Mucosa of stomach (tissue), 1 donor: ENCODE data around the gene CDK4.
"Not testable (repeated sequence)": the region's sequence is repeated elsewhere in the genome, so short reads cannot be mapped to it uniquely, and the experiment has no call there.

Experiments used
- H3K27me3 ChIP-seq: one replicate; pipeline ENCODE4 v1.7.0; 2013; ENCODE audit warnings: mild to moderate bottlenecking, low read length; ENCODE audit not compliant: control insufficient read depth, insufficient read depth
- H3K36me3 ChIP-seq: one replicate; pipeline ENCODE4 v1.7.0; 2013; ENCODE audit warnings: low read length; ENCODE audit not compliant: control insufficient read depth, insufficient read depth
- H3K4me1 ChIP-seq: one replicate; pipeline ENCODE4 v1.7.0; 2013; ENCODE audit warnings: mild to moderate bottlenecking, low read length; ENCODE audit not compliant: control insufficient read depth, insufficient read depth
- H3K4me3 ChIP-seq: one replicate; pipeline ENCODE4 v1.7.0; 2013; ENCODE audit warnings: low read length
- H3K9ac ChIP-seq: one replicate; pipeline ENCODE4 v1.7.0; 2013; ENCODE audit warnings: mild to moderate bottlenecking, low read length, moderate library complexity
- H3K9me3 ChIP-seq: one replicate; pipeline ENCODE4 v1.7.0; 2013; ENCODE audit warnings: mild to moderate bottlenecking, low read length, moderate library complexity; ENCODE audit not compliant: control insufficient read depth
- donor health status: Pancreatic carcinoma.

Gene CDK4

DNA sequence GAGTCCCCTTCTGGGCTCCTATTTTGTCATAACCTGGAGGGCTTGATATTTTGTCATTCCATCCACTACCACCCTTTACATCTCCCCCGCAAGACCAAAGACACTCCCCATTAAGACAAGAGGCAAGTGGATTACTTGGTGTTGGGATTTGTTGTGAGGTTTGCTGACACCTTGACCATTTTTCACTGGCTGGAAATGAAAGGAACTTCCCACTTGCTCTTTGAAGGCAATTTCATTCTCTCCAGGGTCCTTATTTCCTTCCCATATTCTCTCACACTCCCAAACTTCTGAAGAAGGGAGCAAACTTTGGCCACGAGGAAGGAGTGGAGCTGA is 28.5 kb downstream of the CDK4 start:
- peaks cover 12% of the 10 kb centered on the region for H3K36me3 ChIP-seq
- H3K9me3 ChIP-seq = no peaks in the 10 kb centered on the region
- H3K4me3 ChIP-seq = no peak overlapping the region
- H3K9ac ChIP-seq = no peak overlapping the region
- peaks cover 13% of the 10 kb centered on the region for H3K4me1 ChIP-seq
- peaks cover 25% of the 10 kb centered on the region for H3K27me3 ChIP-seq

GRCh38 chr12:57722716-57723629 is 29.1 kb downstream of the CDK4 start:
- no peaks in the 10 kb centered on the region for H3K9me3 ChIP-seq
- peaks cover 12% of the 10 kb centered on the region for H3K36me3 ChIP-seq
- peaks cover 21% of the 10 kb centered on the region for H3K27me3 ChIP-seq
- H3K9ac ChIP-seq = no peak overlapping the region
- H3K4me3 ChIP-seq = no peak overlapping the region
- peaks cover 13% of the 10 kb centered on the region for H3K4me1 ChIP-seq

DNA sequence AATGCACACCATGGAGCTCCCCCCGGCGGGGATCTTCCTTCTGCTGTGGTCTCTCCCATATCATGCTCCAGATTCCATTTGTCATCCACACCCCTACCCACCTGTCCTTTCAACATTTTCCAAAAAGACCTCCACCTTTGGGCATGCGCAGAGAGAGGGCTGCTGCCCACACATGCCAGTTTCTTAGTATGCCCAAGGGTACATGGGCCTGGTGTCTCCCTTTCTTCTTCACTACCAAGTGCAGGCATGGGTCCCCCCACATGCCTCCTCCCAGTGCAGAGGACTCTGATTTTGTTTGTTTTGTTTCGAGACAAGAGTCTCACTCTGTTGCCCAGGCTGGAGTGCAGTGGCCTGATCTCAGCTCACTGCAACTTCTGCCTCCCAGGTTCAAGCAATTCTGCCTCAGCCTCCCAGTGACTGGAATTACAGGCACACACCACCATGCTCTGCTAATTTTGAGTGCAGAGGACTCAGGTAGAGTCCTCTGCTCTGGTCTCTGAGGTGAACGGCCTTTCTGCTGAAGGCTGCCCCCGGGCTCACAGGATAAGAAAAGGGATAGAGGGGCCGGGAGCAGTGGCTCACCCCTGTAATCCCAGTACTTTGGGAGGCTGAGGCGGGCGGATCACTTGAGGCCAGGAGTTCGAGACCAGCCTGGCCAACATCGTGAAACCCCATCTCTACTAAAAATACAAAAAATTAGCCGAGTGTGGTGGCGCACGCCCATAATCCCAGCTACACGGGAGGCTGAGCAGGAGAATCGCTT is 30.1 kb downstream of the CDK4 start:
- Histone ChIP-seq H3K27me3 (peaks cover 11% of the 10 kb centered on the region), H3K4me1 (peaks cover 10% of the 10 kb centered on the region), H3K36me3 (peaks cover 14% of the 10 kb centered on the region)
- H3K9me3 ChIP-seq, H3K4me3 ChIP-seq, H3K9ac ChIP-seq: not testable (repeated sequence)

DNA sequence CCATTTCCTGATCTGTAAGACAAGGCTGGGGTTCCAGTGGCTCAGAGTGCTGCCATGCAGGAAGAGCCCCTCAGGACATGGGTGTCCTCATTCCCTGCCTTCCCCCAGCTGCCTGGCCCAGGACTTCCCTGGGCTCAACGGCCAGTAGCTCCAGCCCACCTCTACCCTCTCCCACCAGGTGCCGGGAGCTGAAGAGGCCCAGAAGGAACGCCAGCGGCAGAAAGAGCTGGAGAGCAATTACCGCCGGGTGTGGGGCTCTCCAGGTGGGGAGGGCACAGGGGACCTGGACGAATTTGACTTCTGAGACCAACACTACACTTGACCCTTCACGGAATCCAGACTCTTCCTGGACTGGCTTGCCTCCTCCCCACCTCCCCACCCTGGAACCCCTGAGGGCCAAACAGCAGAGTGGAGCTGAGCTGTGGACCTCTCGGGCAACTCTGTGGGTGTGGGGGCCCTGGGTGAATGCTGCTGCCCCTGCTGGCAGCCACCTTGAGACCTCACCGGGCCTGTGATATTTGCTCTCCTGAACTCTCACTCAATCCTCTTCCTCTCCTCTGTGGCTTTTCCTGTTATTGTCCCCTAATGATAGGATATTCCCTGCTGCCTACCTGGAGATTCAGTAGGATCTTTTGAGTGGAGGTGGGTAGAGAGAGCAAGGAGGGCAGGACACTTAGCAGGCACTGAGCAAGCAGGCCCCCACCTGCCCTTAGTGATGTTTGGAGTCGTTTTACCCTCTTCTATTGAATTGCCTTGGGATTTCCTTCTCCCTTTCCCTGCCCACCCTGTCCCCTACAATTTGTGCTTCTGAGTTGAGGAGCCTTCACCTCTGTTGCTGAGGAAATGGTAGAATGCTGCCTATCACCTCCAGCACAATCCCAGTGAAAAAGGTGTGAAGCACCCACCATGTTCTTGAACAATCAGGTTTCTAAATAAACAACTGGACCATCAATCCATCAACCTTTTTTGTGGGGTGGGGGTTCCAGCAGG is 31.2 kb downstream of the CDK4 start:
- no peak overlapping the region for H3K9ac ChIP-seq
- H3K4me3 ChIP-seq = no peak overlapping the region
- peaks cover 3% of the 10 kb centered on the region for H3K4me1 ChIP-seq
- peaks cover 21% of the 10 kb centered on the region for H3K36me3 ChIP-seq
- no peaks in the 10 kb centered on the region for H3K9me3 ChIP-seq
- peaks cover 6% of the 10 kb centered on the region for H3K27me3 ChIP-seq

GRCh38 chr12:57719777-57720605 is 32.1 kb downstream of the CDK4 start:
- Histone ChIP-seq H3K9me3 (no peaks in the 10 kb centered on the region), H3K36me3 (peaks cover 21% of the 10 kb centered on the region), H3K9ac (no peak overlapping the region), H3K27me3 (peaks cover 4% of the 10 kb centered on the region), H3K4me1 (no peaks in the 10 kb centered on the region), H3K4me3 (no peak overlapping the region)

- Histone ChIP-seq H3K9me3 (no peaks in the 10 kb centered on the region), H3K9ac (no peak overlapping the region), H3K4me1 (no peaks in the 10 kb centered on the region), H3K4me3 (no peak overlapping the region), H3K36me3 (peaks cover 21% of the 10 kb centered on the region), H3K27me3 (no peaks in the 10 kb centered on the region)
Observed at GRCh38 chr12:57718641-57719528, 33.2 kb downstream of the CDK4 start.

DNA sequence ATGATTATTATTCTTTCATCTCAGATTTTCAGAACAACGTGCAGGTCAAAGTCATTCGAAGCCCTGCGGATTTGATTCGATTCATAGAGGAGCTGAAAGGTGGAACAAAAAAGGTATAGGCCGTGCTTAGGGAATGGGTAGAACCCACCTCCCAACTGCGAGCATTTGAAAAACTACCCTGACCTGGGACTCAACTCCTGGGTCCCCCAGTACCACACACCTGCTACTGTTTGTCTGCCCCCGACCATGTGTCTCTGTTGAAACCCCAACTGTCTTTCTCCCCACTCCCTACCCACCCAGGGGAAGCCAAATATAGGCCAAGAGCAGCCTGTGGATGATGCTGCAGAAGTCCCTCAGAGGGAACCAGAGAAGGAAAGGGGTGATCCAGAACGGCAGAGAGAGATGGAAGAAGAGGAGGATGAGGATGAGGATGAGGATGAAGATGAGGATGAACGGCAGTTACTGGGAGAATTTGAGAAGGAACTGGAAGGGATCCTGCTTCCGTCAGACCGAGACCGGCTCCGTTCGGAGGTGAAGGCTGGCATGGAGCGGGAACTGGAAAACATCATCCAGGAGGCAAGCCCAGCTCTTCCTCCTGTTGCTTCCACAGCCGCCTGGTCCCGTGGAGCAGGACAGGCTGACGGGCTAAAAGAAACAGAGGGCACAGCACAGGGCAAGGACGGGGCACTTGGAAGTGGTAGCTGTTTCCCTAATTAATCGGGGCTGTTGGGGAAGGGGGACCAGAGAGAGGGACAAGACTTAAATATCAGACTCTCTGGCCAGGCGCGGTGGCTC is 34.1 kb downstream of the CDK4 start:
- Histone ChIP-seq H3K9ac (no peak overlapping the region), H3K36me3 (peaks cover 21% of the 10 kb centered on the region)

GRCh38 chr12:57717131-57717530 is 35.0 kb downstream of the CDK4 start:
- no peak overlapping the region for H3K9ac ChIP-seq
- H3K4me3 ChIP-seq = no peak overlapping the region
- H3K4me1 ChIP-seq = no peaks in the 10 kb centered on the region
- H3K9me3 ChIP-seq = no peaks in the 10 kb centered on the region
- H3K27me3 ChIP-seq = no peaks in the 10 kb centered on the region
- peaks cover 21% of the 10 kb centered on the region for H3K36me3 ChIP-seq

More for the DNA sequence above, 34.1 kb downstream of the CDK4 start:
- Histone ChIP-seq H3K4me1 (no peaks in the 10 kb centered on the region), H3K4me3 (no peak overlapping the region), H3K27me3 (no peaks in the 10 kb centered on the region), H3K9me3 (no peaks in the 10 kb centered on the region)

DNA sequence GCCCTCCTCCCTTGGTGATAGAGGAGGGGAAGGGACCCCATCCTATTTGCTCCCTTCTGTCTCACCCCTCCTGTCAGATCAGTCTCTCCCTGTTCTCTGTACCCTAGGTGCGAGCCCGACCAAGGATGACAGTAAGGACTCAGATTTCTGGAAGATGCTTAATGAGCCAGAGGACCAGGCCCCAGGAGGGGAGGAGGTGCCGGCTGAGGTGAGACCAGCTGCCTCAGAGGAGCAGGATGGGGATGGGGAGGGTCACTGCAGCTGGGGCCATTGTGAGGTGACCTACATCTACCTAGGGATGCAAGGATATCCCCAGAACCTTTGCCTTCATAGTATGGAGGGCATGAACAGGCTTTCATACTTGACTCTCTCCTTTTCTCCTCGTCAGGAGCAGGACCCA is 35.8 kb downstream of the CDK4 start:
- Histone ChIP-seq H3K4me1 (no peaks in the 10 kb centered on the region), H3K9ac (no peak overlapping the region), H3K4me3 (no peak overlapping the region), H3K36me3 (peaks cover 21% of the 10 kb centered on the region), H3K27me3 (no peaks in the 10 kb centered on the region), H3K9me3 (no peaks in the 10 kb centered on the region)

GRCh38 chr12:57715786-57716185 is 36.3 kb downstream of the CDK4 start:
- H3K4me3 ChIP-seq = no peak overlapping the region
- no peaks in the 10 kb centered on the region for H3K9me3 ChIP-seq
- H3K4me1 ChIP-seq = no peaks in the 10 kb centered on the region
- H3K27me3 ChIP-seq = no peaks in the 10 kb centered on the region
- H3K36me3 ChIP-seq = peaks cover 21% of the 10 kb centered on the region
- H3K9ac ChIP-seq = no peak overlapping the region
